HepG2 (cell line): ENCODE results near the gene GPR148. TPM values are rescaled to one million over a fixed set of nuclear protein-coding genes. Genes with fewer than 3 reads are reported as not detected.

Experiments
- ATAC-seq: fragments of 200-7000 bp; cut with Tn5 transposase; 3 replicates; pipeline ENCODE4 v1.9.1; 2020; ENCODE audit warnings: mild to moderate bottlenecking, moderate library complexity
- BruUV-seq: library from RNA; stranded (reverse); fragments of 400-500 nt; replicated peaks from 2 replicates; lab custom pipeline; 2021; lab: Mats Ljungman, UMichigan
- CTCF ChIA-PET: fragments of 300-600 bp; formaldehyde crosslinking; extraction: SDS; loops from one replicate; lab custom pipeline; 2021; ENCODE audit warnings: low total read pairs, inconsistent platforms, low intra/inter-chr PET ratio; lab: Yijun Ruan, JAX
- POLR2A ChIA-PET: fragments of 350-600 bp; sonication (Branson Sonifier 250); formaldehyde crosslinking; loops from one replicate; lab custom pipeline; 2020; ENCODE audit warnings: antibody characterized with exemption, inconsistent platforms; lab: Yijun Ruan, JAX
- DNase-seq: peaks from one replicate; pipeline ENCODE4 v3.0.0-alpha.2; 2015; ENCODE audit warnings: low spot score
- FAIRE-seq: peaks from 3 replicates; lab custom pipeline; 2011; peaks lifted over from hg19 to GRCh38; lab: Jason Lieb, UNC
- H2AFZ ChIP-seq: one replicate; pipeline ENCODE4 v1.6.1; 2011; ENCODE audit warnings: low read length, inconsistent platforms
- H3K27ac ChIP-seq: fragments of 300-600 bp; 3 replicates; pipeline ENCODE4 v1.8.0; 2011; ENCODE audit warnings: mixed run types, mild to moderate bottlenecking, mixed read lengths, low read length, inconsistent platforms; ENCODE audit not compliant: insufficient read depth; ENCODE audit errors: extremely low read length
- H3K27me3 ChIP-seq, 2 experiments: fragments of 200-600 bp in 1 of 2; 2 replicates in 1 of 2; 3 replicates in 1 of 2; pipeline versions ENCODE4 v1.6.0 to v1.8.0; 2011; ENCODE audit warnings: low read length in 2 of 2, mild to moderate bottlenecking in 2 of 2, moderate library complexity in 2 of 2, inconsistent platforms in 1 of 2; ENCODE audit not compliant: insufficient read depth in 2 of 2, control insufficient read depth in 1 of 2
- H3K36me3 ChIP-seq, 2 experiments: fragments of 200-600 bp in 1 of 2; replicated peaks in 1 of 2; 2 replicates in 1 of 2; 3 replicates in 1 of 2; pipeline versions ENCODE4 v1.5.1 to v1.8.0; 2011; ENCODE audit warnings: low read length in 2 of 2, inconsistent platforms in 1 of 2; ENCODE audit not compliant: insufficient read depth in 2 of 2, control insufficient read depth in 1 of 2
- H3K4me1 ChIP-seq: 2 replicates; pipeline ENCODE4 v1.5.1; 2012; ENCODE audit warnings: low read length, inconsistent platforms; ENCODE audit not compliant: insufficient read depth
- H3K4me2 ChIP-seq: 2 replicates; pipeline ENCODE4 v1.6.0; 2011; ENCODE audit warnings: low read depth, low read length, inconsistent platforms
- H3K4me3 ChIP-seq, 3 experiments: fragments of 200-600 bp in 1 of 3; sonication (generic), shearing (Covaris generic) in 1 of 3; replicated peaks in 1 of 3; 2 replicates each; pipeline ENCODE4 v1.5.1; 2011 to 2016; ENCODE audit warnings: low read length in 3 of 3, inconsistent platforms in 2 of 3, low read depth in 2 of 3, mild to moderate bottlenecking in 2 of 3, control low read depth in 1 of 3, mixed read lengths in 1 of 3; ENCODE audit not compliant: insufficient read depth in 1 of 3
- H3K79me2 ChIP-seq: one replicate; pipeline ENCODE4 v1.6.1; 2011; ENCODE audit warnings: low read length, inconsistent platforms; ENCODE audit not compliant: insufficient read depth
- H3K9ac ChIP-seq: 2 replicates; pipeline ENCODE4 v1.6.0; 2011; ENCODE audit warnings: mild to moderate bottlenecking, low read depth, low read length, inconsistent platforms; ENCODE audit not compliant: insufficient read depth
- H3K9me3 ChIP-seq: 2 replicates; pipeline ENCODE4 v1.5.1; 2012; ENCODE audit warnings: mild to moderate bottlenecking, low read length
- H4K20me1 ChIP-seq: 2 replicates; pipeline ENCODE4 v1.6.0; 2011; ENCODE audit warnings: inconsistent platforms, mild to moderate bottlenecking, low read length, moderate library complexity; ENCODE audit not compliant: insufficient read depth
- GATA4 ChIP-seq: sonication (generic); IDR thresholded peaks from 2 replicates; pipeline ENCODE4 v1.6.1; 2016; ENCODE audit warnings: antibody characterized with exemption, low read depth, borderline replicate concordance
- KDM1A ChIP-seq: IDR thresholded peaks from 2 replicates; pipeline ENCODE4 v1.6.1; 2016; ENCODE audit warnings: missing compliant biosample characterization
- MAF1 ChIP-seq: sonication (generic); formaldehyde crosslinking; IDR thresholded peaks from 2 replicates; pipeline ENCODE4 v1.5.0; 2020; ENCODE audit warnings: missing genetic modification reagents, borderline replicate concordance
- NFYC ChIP-seq: IDR thresholded peaks from 2 replicates; pipeline ENCODE4 v1.6.1; 2016; ENCODE audit warnings: missing genetic modification reagents, missing compliant biosample characterization
- RFX5 ChIP-seq: IDR thresholded peaks from 2 replicates; pipeline ENCODE4 v1.6.1; 2011; ENCODE audit warnings: low read depth, low read length, improper control_type of control experiment
- SP4 ChIP-seq: sonication (generic); formaldehyde crosslinking; IDR thresholded peaks from 2 replicates; pipeline ENCODE4 v1.8.1; 2023; ENCODE audit warnings: mild to moderate bottlenecking, missing genetic modification reagents
- ZNF343 ChIP-seq: sonication (generic); formaldehyde crosslinking; IDR thresholded peaks from 2 replicates; pipeline ENCODE4 v1.4.0; 2020; ENCODE audit warnings: mild to moderate bottlenecking, missing genetic modification reagents
- ZNF7 ChIP-seq: IDR thresholded peaks from 2 replicates; pipeline ENCODE4 v1.6.1; 2016; ENCODE audit warnings: missing biosample characterization, missing genetic modification reagents
- WGBS: methylation state at CpG from one replicate; pipeline ENCODE4 v1.1.6; 2017; ENCODE audit warnings: low lambda C conversion rate; 5-methylcytosine and 5-hydroxymethylcytosine counted together
- in situ Hi-C: cut with HindIII; loops from 2 replicates; pipeline ENCODE4 v1.10.0; 2017; ENCODE audit warnings: low pct_unique_long_range_greater_than_20kb; ENCODE audit not compliant: extremely low pct_ligation_motif_present
- intact Hi-C: fragments of 100-400 bp; cut with micrococcal nuclease; formaldehyde crosslinking; loops from one replicate; pipeline ENCODE4 v1.10.0; 2022; ENCODE audit not compliant: unreplicated experiment
- polyA plus RNA-seq, 8 experiments: library from polyadenylated mRNA; depleted of rRNA in 3 of 8; stranded (reverse) in 7 of 8; unstranded in 1 of 8; fragments of >200 nt; fragmentation: Illumina TruSeq in 4 of 8; extraction: Trizol in 4 of 8; gene quantifications; 2 replicates each; pipeline versions ENCODE4 v1.2.1 to v1.2.3, GENCODE V29; 2011 to 2016; ENCODE audit warnings: low read depth in 4 of 8, missing spikeins in 1 of 8, mixed read lengths in 1 of 8; ENCODE audit not compliant: insufficient read depth in 1 of 8
- total RNA-seq, 5 experiments: library from RNA; depleted of rRNA; stranded (reverse); fragments of >200 nt; fragmentation: Illumina TruSeq; extraction: Trizol; gene quantifications; 2 replicates each; pipeline ENCODE4 v1.2.3, GENCODE V29; 2016; ENCODE audit warnings: low read depth in 1 of 5
- TF ChIP-seq, protein P1 (sequence below): sonication (generic); formaldehyde crosslinking; IDR thresholded peaks from 2 replicates; pipeline ENCODE4 v1.4.0; 2020; ENCODE audit warnings: missing genetic modification reagents
- TF ChIP-seq, protein P2 (sequence below): sonication (generic); formaldehyde crosslinking; IDR thresholded peaks from 2 replicates; pipeline ENCODE4 v1.8.0; 2022; ENCODE audit warnings: low read depth, missing genetic modification reagents

Gene GPR148
- total and polyA plus RNA-seq, 2 of the 13 experiments (the other 11 are each of a cell fraction or from before 2014, with no cell fraction given), result not detected

DNA sequence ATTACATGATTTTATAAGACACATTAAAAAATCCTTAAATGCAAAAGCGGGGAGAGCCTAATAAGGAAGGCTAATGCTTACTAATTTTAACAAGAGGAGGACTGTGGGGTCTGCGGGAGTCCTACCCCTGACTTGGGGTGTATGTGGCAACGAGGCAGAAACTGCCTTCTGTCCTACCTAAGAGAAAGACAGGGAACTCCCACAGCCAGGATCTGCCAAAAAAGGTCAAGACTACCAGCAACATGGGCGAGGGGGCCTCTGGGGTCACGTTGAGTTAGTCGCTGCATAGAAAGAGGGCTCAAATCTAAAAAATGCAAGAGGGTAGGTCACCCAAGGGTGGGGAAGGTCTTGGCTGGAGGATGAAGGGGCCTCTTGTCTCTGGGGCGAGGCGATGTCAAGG is 25.9 kb downstream of the GPR148 start:
- TF ChIP-seq ZNF343 (CRISPR knock-in tag) (no peak), GATA4 (no peak), MAF1 (CRISPR knock-in tag) (no peak), NFYC (CRISPR knock-in tag) (no peak), ZNF7 (no peak), KDM1A (no peak), RFX5 (no peak), SP4 (no peak)
- TF ChIP-seq, protein P1, sequence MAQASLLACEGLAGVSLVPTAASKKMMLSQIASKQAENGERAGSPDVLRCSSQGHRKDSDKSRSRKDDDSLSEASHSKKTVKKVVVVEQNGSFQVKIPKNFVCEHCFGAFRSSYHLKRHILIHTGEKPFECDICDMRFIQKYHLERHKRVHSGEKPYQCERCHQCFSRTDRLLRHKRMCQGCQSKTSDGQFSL (CRISPR knock-in tag), result no peak
- TF ChIP-seq, protein P2, sequence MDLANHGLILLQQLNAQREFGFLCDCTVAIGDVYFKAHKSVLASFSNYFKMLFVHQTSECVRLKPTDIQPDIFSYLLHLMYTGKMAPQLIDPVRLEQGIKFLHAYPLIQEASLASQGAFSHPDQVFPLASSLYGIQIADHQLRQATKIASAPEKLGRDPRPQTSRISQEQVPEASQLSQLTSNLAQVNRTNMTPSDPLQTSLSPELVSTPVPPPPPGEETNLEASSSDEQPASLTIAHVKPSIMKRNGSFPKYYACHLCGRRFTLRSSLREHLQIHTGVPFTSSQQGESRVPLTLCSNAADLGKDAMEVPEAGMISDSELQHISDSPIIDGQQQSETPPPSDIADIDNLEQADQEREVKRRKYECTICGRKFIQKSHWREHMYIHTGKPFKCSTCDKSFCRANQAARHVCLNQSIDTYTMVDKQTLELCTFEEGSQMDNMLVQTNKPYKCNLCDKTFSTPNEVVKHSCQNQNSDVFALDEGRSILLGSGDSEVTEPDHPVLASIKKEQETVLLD (CRISPR knock-in tag), result no peak
- no peaks in the 10 kb centered on the region; the same call in 1 of the 2 replicates for H4K20me1 ChIP-seq
- no peak overlapping the region for H3K4me3 ChIP-seq
- BruUV-seq, result no TSS peak
- ChIA-PET POLR2A (no interaction called here), CTCF (no interaction called here)
- H3K9me3 ChIP-seq, result no peaks in the 10 kb centered on the region
- FAIRE-seq (no peak), ATAC-seq (no peak), DNase-seq (no peak)
- H3K27me3 ChIP-seq, result peaks cover 3 to 28% of the 10 kb centered on the region in 2 experiments; a peak in 3 of 5 replicates
- in situ Hi-C loops, result no loop called here
- intact Hi-C loops, result no loop called here
- no peak overlapping the region for H2AFZ ChIP-seq
- no peak overlapping the region for H3K4me2 ChIP-seq
- H3K27ac ChIP-seq, result no peak overlapping the region
- no peaks in the 10 kb centered on the region for H3K36me3 ChIP-seq
- H3K4me1 ChIP-seq, result no peaks in the 10 kb centered on the region
- 15% methylated on average over 8 of the region's 8 CpGs for WGBS
- no peak overlapping the region for H3K9ac ChIP-seq
- no peaks in the 10 kb centered on the region for H3K79me2 ChIP-seq
